B cell (primary cell): ENCODE data around the gene UBE2G2. TPM values are rescaled to one million over a fixed set of nuclear protein-coding genes. Genes with fewer than 3 reads are reported as not detected.

Experiments
- ATAC-seq: fragments of 200-7000 bp; cut with Tn5 transposase; one replicate; pipeline ENCODE4 v1.10.0; 2021; ENCODE audit warnings: low read depth, mild to moderate bottlenecking, moderate number of reproducible peaks, moderate library complexity
- CTCF ChIA-PET: fragments of 350-600 bp; sonication (Branson Sonifier 250); formaldehyde crosslinking; loops from one replicate; lab custom pipeline; 2021; ENCODE audit warnings: antibody characterized with exemption, inconsistent platforms; lab: Charles Lee
- POLR2A ChIA-PET: fragments of 350-600 bp; sonication (Branson Sonifier 250); formaldehyde crosslinking; loops from one replicate; lab custom pipeline; 2021; ENCODE audit warnings: antibody characterized with exemption; lab: Charles Lee
- DNase-seq: peaks from one replicate; pipeline ENCODE4 v3.0.0; 2013
- H2AFZ ChIP-seq: 2 replicates; pipeline ENCODE4 v1.6.1; 2012; ENCODE audit warnings: mild to moderate bottlenecking, low read depth, low read length; ENCODE audit not compliant: insufficient read depth, poor library complexity, severe bottlenecking
- H3K27ac ChIP-seq, 2 donors: 1 replicate in 1 of 2; 2 replicates in 1 of 2; pipeline ENCODE4 v1.5.1; 2012 to 2013; ENCODE audit warnings: low read length in 2 of 2, mild to moderate bottlenecking in 2 of 2, moderate library complexity in 1 of 2
- H3K27me3 ChIP-seq, 4 experiments: fragments of 200-600 bp in 1 of 4; sonication (generic) in 1 of 4; replicated peaks in 1 of 4; 1 replicate in 2 of 4; 2 replicates in 2 of 4; pipeline versions ENCODE4 v1.6.1 to v1.7.0; 2013 to 2016; ENCODE audit warnings: low read length in 3 of 4, mild to moderate bottlenecking in 2 of 4, mixed read lengths in 1 of 4, moderate library complexity in 1 of 4; ENCODE audit not compliant: insufficient read depth in 4 of 4, control insufficient read depth in 3 of 4; ENCODE audit errors: control extremely low read depth in 1 of 4
- H3K36me3 ChIP-seq, 2 experiments: replicated peaks in 1 of 2; 1 replicate in 1 of 2; 2 replicates in 1 of 2; pipeline versions ENCODE4 v1.6.1 to v1.7.1; 2013; ENCODE audit warnings: low read length in 1 of 2; ENCODE audit not compliant: insufficient read depth in 2 of 2, control insufficient read depth in 1 of 2; ENCODE audit errors: control extremely low read depth in 1 of 2, extremely low read depth in 1 of 2
- H3K4me1 ChIP-seq, 2 donors: fragments of 200-600 bp in 1 of 2; sonication (generic) in 1 of 2; 1 replicate in 1 of 2; 2 replicates in 1 of 2; pipeline versions ENCODE4 v1.5.1 to v1.6.1; 2013 to 2017; ENCODE audit warnings: low read length in 2 of 2; ENCODE audit not compliant: control insufficient read depth in 2 of 2, insufficient read depth in 2 of 2
- H3K4me2 ChIP-seq: replicated peaks from 2 replicates; pipeline ENCODE3; 2012; ENCODE audit warnings: mild to moderate bottlenecking, low read depth, low read length; ENCODE audit not compliant: poor library complexity, severe bottlenecking
- H3K4me3 ChIP-seq, 5 experiments: fragments of 200-600 bp in 1 of 5; sonication (generic) in 1 of 5; 1 replicate in 3 of 5; 2 replicates in 2 of 5; pipeline versions ENCODE4 v1.5.1 to v1.7.0; 2011 to 2016; ENCODE audit warnings: low read length in 4 of 5, mild to moderate bottlenecking in 4 of 5, low read depth in 2 of 5, control low read depth in 1 of 5, moderate library complexity in 1 of 5; ENCODE audit not compliant: insufficient read depth in 1 of 5; ENCODE audit errors: control extremely low read depth in 1 of 5, extremely low read depth in 1 of 5
- H3K79me2 ChIP-seq: fragments of 200-600 bp; sonication (generic); one replicate; pipeline ENCODE4 v1.6.0; 2016; ENCODE audit warnings: low read length; ENCODE audit not compliant: control insufficient read depth, insufficient read depth
- H3K9ac ChIP-seq: fragments of 200-600 bp; sonication (generic); 2 replicates; pipeline ENCODE4 v1.6.1; 2017; ENCODE audit warnings: mild to moderate bottlenecking, low read length, moderate library complexity
- H3K9me3 ChIP-seq, 3 donors: one replicate each; pipeline versions ENCODE4 v1.6.1 to v1.7.1; 2013; ENCODE audit warnings: low read length in 2 of 3; ENCODE audit not compliant: control insufficient read depth in 2 of 3, insufficient read depth in 1 of 3; ENCODE audit errors: control extremely low read depth in 1 of 3
- H4K20me1 ChIP-seq: 2 replicates; pipeline ENCODE4 v1.6.0; 2012; ENCODE audit warnings: mild to moderate bottlenecking, low read length; ENCODE audit not compliant: insufficient read depth, control insufficient read depth, poor library complexity, severe bottlenecking
- H3K27ac Mint-ChIP-seq: one replicate; pipeline ENCODE4 v1.8.0; 2021; ENCODE audit warnings: mixed read lengths
- H3K27me3 Mint-ChIP-seq: one replicate; pipeline ENCODE4 v1.8.0; 2021; ENCODE audit warnings: mixed read lengths
- H3K4me1 Mint-ChIP-seq: one replicate; pipeline ENCODE4 v1.8.0; 2021; ENCODE audit warnings: mixed read lengths
- H3K4me3 Mint-ChIP-seq: one replicate; pipeline ENCODE4 v1.8.0; 2021; ENCODE audit warnings: mixed read lengths
- H3K9me3 Mint-ChIP-seq: one replicate; pipeline ENCODE4 v1.8.0; 2022; ENCODE audit warnings: mixed read lengths; ENCODE audit not compliant: insufficient read depth
- CTCF ChIP-seq: fragments of 200-600 bp; IDR thresholded peaks from one replicate; pipeline ENCODE4 v1.8.0; 2022; ENCODE audit warnings: antibody characterized with exemption, mild to moderate bottlenecking
- EZH2 ChIP-seq: IDR thresholded peaks from 2 replicates; pipeline ENCODE4 v1.6.1; 2012; ENCODE audit warnings: borderline replicate concordance, low read depth, mild to moderate bottlenecking, moderate library complexity, low read length; ENCODE audit not compliant: insufficient read depth, poor library complexity, severe bottlenecking
- WGBS: methylation state at CpG from one replicate; pipeline ENCODE4 v1.1.5; 2013; ENCODE audit warnings: missing lambda C conversion rate; ENCODE audit not compliant: insufficient coverage; 5-methylcytosine and 5-hydroxymethylcytosine counted together
- intact Hi-C: fragments of 100-400 bp; cut with micrococcal nuclease; formaldehyde crosslinking; loops from one replicate; pipeline ENCODE4 v1.10.0; 2022
- polyA plus RNA-seq: library from polyadenylated mRNA; depleted of rRNA; stranded (reverse); fragments of >200 nt; gene quantifications from 2 replicates; pipeline ENCODE4 v1.2.3, GENCODE V29; 2012
- total RNA-seq, 2 donors: library from RNA; stranded (reverse); fragments of 120-200 nt in 1 of 2; gene quantifications; 1 replicate in 1 of 2; 2 replicates in 1 of 2; pipeline versions ENCODE4 v1.2.3 to v1.2.4, GENCODE V29; 2013 to 2022

The UBE2G2 gene
- total and polyA plus RNA-seq, 2 donors (not counting 1 experiment from before 2014, with no cell fraction given) = 96.4 to 109 TPM

GRCh38 chr21:44757731-44758130, 43.9 kb downstream of the UBE2G2 start:
- intact Hi-C loops = no loop called here
- DNase-seq = no peak
- Histone ChIP-seq H3K4me1 (no peaks in the 10 kb centered on the region), H3K36me3 (no peaks in the 10 kb centered on the region), H4K20me1 (no peaks in the 10 kb centered on the region), H3K9me3 (peaks cover 0 to 9% (median 0%) of the 10 kb centered on the region in 3 donors), H3K9ac (no peak overlapping the region), H3K27ac (no peak overlapping the region), H3K27me3 (no peaks in the 10 kb centered on the region), H2AFZ (no peak overlapping the region), H3K79me2 (no peaks in the 10 kb centered on the region), H3K4me2 (no peak overlapping the region), H3K4me3 (no peak overlapping the region)
- Mint-ChIP-seq H3K27ac (no peak overlapping the region), H3K4me1 (no peaks in the 10 kb centered on the region), H3K27me3 (peaks cover 7% of the 10 kb centered on the region), H3K9me3 (no peaks in the 10 kb centered on the region), H3K4me3 (no peak overlapping the region)
- 91% methylated on average over 4 of the region's 6 CpGs for WGBS
- POLR2A ChIA-PET = no interaction called here
- ATAC-seq = no peak
- no peak for TF ChIP-seq EZH2
- TF ChIP-seq CTCF = no peak
- CTCF ChIA-PET = interaction anchor here (0.9 kb wide), 1 partner anchor 38 kb away, joined by 3 read pairs; no protein-coding TSS in a partner anchor

GRCh38 chr21:44756423-44757185, 45.0 kb downstream of the UBE2G2 start:
- Mint-ChIP-seq H3K27ac (no peak overlapping the region), H3K4me3 (no peak overlapping the region), H3K27me3 (peaks cover 7% of the 10 kb centered on the region), H3K4me1 (no peaks in the 10 kb centered on the region), H3K9me3 (no peaks in the 10 kb centered on the region)
- intact Hi-C loops = no loop called here
- ATAC-seq (no peak), DNase-seq (no peak)
- ChIA-PET POLR2A (no interaction called here), CTCF (interaction anchor here (2.8 kb wide), 1 partner anchor 37 kb away, joined by 14 read pairs; no protein-coding TSS in a partner anchor)
- Histone ChIP-seq H3K4me3 (no peak overlapping the region), H3K79me2 (no peaks in the 10 kb centered on the region), H2AFZ (no peak overlapping the region), H3K4me2 (no peak overlapping the region), H3K9me3 (peaks cover 0 to 9% (median 0%) of the 10 kb centered on the region in 3 donors), H3K4me1 (no peaks in the 10 kb centered on the region), H3K27ac (no peak overlapping the region), H3K9ac (no peak overlapping the region), H3K36me3 (no peaks in the 10 kb centered on the region), H3K27me3 (no peaks in the 10 kb centered on the region), H4K20me1 (no peaks in the 10 kb centered on the region)
- no peak for TF ChIP-seq EZH2
- TF ChIP-seq CTCF = no peak
- 92% methylated on average over 23 of the region's 23 CpGs for WGBS
